UCSD-AML1 (cell line): Measurements from ENCODE around the gene SMAD4.

Experiments used
- DNase-seq: peaks from one replicate; lab custom pipeline; 2025; ENCODE audit not compliant: unreplicated experiment; lab: John Stamatoyannopoulos, UW

SMAD4 gene

GRCh38 chr18:51020536-51020935 is 9.5 kb upstream of the SMAD4 start:
- no peak for DNase-seq

GRCh38 chr18:51021226-51021965 is 8.6 kb upstream of the SMAD4 start:
- DNase-seq, result no peak

- DNase-seq, result no peak
Measured at GRCh38 chr18:51025512-51025911, 4.5 kb upstream of the SMAD4 start.

GRCh38 chr18:51028201-51028805 is 1.7 kb upstream of the SMAD4 start:
- DNase-seq, result peak; percentile 20

GRCh38 chr18:51029378-51029693 is 677 bp upstream of the SMAD4 start:
- DNase-seq, result no peak

- peak; percentile 71 for DNase-seq
Measured at GRCh38 chr18:51030537-51031258, 685 bp downstream of the SMAD4 start.

- DNase-seq, result no peak
Measured at GRCh38 chr18:51032193-51032592, 2.2 kb downstream of the SMAD4 start.

- DNase-seq, result no peak
Measured at GRCh38 chr18:51037230-51037629, 7.2 kb downstream of the SMAD4 start.

- no peak for DNase-seq
Measured at GRCh38 chr18:51038110-51038509, 8.1 kb downstream of the SMAD4 start.

- DNase-seq, result no peak
Measured at GRCh38 chr18:51039138-51040112, 9.4 kb downstream of the SMAD4 start.

GRCh38 chr18:51041677-51042352 is 11.8 kb downstream of the SMAD4 start:
- no peak for DNase-seq

- no peak for DNase-seq
Measured at GRCh38 chr18:51044928-51045585, 15.0 kb downstream of the SMAD4 start.

- DNase-seq, result no peak
Measured at GRCh38 chr18:51048190-51048589, 18.2 kb downstream of the SMAD4 start.

GRCh38 chr18:51049137-51049536 is 19.1 kb downstream of the SMAD4 start:
- no peak for DNase-seq

GRCh38 chr18:51051105-51051712 is 21.2 kb downstream of the SMAD4 start:
- DNase-seq, result no peak

- DNase-seq, result no peak
Measured at GRCh38 chr18:51053814-51054213, 23.8 kb downstream of the SMAD4 start.

GRCh38 chr18:51054764-51055163 is 24.8 kb downstream of the SMAD4 start:
- no peak for DNase-seq

GRCh38 chr18:51059969-51060368 is 30.0 kb downstream of the SMAD4 start:
- DNase-seq, result no peak

- no peak for DNase-seq
Measured at GRCh38 chr18:51064256-51064655, 34.2 kb downstream of the SMAD4 start.

GRCh38 chr18:51066273-51066672 is 36.3 kb downstream of the SMAD4 start:
- no peak for DNase-seq
